Measurements from ENCODE around the gene RASA2.
A peak's percentile ranks its signal among the peaks of the same experiment; 100 is the strongest.
"Not testable (repeated sequence)": the region's sequence is repeated elsewhere in the genome, so short reads cannot be mapped to it uniquely, and the experiment has no call there.

The RASA2 gene

GRCh38 chr3:141498598-141499223 is 11.9 kb downstream of the RASA2 start:
- peak; percentile 85 for DNase-seq

- peak; percentile 10 for DNase-seq
Measured at GRCh38 chr3:141499284-141499683, 12.5 kb downstream of the RASA2 start.

GRCh38 chr3:141499965-141500364 is 13.1 kb downstream of the RASA2 start:
- DNase-seq, result no peak

GRCh38 chr3:141500397-141500796 is 13.6 kb downstream of the RASA2 start:
- DNase-seq, result no peak

DNA sequence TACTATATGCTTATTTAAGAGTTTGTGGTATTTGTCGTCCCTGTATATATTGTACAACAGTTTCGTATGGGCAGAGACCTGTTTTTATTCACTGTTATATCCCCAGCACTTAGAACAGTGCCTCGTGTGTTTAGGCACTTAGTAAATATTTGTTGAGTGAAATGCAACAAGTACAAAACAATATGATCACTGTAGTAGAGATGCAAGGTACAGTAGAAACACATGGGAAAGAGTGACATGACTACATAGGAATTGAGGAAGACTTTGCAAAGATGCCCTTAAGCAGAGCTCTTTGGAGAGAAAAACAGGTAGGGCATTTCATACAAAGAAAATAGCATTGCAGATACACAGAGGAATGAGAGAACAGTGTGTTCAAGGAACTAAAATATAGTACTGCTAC is 18.3 kb downstream of the RASA2 start:
- DNase-seq, result no peak

DNA sequence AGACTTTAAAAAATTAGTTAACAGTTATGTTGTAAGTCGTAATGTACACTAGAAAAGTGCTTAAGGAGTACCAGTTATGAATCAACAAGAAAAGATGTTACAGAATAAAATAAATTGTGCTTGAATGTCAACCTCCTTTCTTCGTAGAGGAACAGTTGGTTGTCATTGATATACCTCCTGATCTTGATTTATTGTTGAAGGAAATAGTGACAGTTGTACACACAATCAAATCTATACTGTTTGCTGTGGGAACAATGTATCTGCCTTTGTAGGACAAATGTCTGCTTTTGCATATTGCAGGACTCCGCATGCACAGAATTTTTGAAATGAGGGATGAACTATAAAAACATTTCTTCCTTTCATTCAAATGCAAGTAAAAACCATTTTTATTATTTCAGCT is 19.2 kb downstream of the RASA2 start:
- DNase-seq, result no peak

DNA sequence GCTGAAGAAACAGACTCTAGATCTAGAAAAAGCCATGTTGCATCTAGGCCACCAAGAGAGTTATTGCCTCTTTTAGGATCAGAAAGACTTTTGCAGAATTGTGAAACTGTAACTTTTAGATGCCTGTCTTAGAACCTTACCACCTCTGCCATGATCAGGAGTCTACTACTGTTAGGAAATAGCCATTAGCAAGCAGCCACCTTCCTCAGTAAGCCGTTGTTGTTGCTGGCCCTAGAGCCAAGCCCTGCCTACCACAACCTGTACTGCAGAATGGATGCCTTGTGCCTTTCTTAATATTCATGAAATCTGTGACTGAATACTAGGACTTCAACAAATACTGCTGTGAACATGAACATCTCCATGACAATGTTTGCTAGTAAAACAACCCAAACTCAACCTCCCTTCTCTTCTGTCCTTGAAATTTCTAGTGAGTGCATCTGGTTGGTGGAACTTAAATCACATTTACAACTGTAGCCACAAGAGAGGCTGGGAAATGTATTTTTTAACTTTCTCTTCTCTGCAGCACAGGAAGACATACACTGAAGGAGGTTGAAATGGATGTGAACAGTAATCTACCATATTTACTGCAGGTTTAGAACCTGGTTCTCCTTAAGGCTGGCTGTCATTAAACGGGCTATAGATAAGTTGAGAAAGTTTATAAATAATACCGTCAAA is 20.7 kb downstream of the RASA2 start:
- no peak for DNase-seq

DNA sequence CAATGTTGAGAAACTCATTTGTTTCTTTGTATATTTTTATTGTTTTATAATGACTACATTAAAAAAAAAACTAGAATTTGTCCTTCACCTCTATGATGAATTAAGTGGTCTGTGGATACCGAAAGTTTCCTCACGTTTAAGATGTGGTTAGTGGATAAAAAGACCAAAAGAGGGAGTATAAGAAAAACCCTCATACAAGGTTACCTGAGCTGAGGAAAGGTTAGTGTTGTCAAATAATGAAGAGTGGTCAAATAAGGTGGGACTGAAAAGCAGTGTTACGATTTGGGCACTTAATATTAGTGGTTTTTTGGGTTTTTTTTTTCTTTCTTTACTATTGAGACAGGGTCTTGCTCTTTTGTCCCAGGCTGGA is 21.2 kb downstream of the RASA2 start:
- DNase-seq, result no peak

- no peak for DNase-seq
Measured at GRCh38 chr3:141511361-141511760, 24.5 kb downstream of the RASA2 start.

GRCh38 chr3:141514382-141514781 is 27.6 kb downstream of the RASA2 start:
- no peak for DNase-seq

DNA sequence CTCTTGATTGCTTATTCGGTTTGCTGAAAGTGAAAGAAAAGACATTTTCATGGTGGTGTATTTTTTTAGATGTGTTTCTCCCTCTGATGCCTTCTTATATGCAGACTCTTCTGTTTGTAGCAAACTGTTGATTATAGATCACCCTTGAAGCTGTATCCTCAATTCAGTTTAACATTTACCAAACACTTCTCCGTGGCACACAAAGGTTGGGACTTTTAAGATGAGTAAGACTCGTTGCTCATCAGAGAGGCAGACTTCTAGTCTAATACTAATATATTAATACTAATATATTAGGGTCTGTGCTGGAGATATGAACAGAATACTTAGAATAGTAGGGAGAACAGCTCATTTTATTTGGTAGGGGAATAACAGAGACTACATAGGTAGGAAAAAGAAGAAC is 32.8 kb downstream of the RASA2 start:
- DNase-seq, result no peak

DNA sequence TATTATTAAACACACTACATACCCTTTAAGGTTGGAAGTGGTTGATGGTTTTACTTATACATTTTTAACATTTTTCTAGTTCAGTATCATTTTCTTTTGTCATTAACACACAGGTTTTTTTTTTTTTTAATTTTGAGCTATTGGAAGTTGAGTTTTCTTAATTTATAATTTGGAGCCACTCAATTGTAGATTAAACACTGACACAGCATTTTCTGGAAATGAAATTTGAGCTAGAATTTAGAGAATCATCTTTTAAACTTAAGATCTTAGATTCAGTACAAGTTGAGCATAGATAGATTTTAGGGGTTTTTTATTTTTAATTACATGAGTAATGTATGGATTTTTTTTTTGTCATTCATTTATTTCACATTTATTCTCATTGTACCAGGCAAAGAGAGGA is 35.0 kb downstream of the RASA2 start:
- DNase-seq, result no peak

GRCh38 chr3:141523615-141524375 is 37.0 kb downstream of the RASA2 start:
- no peak for DNase-seq

DNA sequence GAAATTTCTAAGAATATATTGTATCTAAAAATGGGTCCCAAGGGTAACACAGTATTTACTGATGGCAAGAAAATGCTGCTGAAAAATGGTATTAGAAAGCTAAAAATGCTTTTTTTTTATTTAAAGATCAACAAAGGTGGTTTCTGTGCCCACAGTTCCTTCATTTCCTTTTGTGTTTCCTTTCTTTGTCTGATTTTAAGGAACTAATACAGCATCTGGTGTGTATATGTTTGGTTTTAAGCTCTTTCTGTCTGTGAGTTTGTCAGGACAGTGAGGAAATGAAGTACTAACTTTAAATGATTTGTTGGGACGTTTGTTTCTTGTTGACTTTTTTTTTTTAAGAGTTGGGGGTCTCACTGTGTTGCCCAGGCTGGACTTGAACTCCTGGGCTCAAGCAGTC is 38.2 kb downstream of the RASA2 start:
- DNase-seq, result no peak

- no peak for DNase-seq
Measured at GRCh38 chr3:141525814-141526213, 39.0 kb downstream of the RASA2 start.

GRCh38 chr3:141526709-141527108 is 39.9 kb downstream of the RASA2 start:
- no peak for DNase-seq

DNA sequence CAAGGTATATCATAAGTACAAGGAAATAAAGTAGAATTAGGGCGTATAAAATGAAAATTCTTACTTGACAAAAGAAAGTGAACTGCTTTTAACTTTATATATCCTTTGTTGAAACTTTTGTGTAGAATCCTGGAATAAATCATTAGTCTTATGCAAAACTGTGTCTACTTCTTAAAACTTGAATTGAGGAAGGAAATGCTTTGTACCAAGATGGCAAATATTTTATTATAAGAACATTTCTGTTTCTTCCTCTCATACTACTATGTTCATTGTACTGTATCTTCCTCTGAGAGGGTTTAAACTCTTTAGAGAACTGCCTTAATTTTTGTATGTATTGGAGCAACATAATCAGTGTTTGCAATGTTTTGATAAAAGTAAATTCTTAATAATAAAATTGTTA is 42.0 kb downstream of the RASA2 start:
- no peak for DNase-seq

DNA sequence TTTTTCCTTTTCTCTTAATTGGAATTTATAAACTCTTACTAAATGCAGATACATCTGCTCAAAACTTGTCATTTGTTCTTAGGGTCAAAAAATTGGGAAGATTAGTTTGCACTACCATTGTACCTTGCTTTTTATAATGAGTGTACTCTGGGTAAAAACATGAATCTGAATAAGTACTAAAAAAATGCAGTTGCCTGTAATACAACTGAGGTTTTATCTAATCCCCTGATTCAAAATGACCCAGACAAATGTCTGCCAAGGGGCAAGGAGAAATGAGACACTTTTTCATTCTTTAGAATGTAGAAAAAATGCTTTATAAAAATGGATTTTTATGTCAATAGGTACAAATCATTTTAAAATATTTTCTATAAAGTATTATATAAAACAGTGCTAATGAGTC is 42.4 kb downstream of the RASA2 start:
- DNase-seq, result no peak

GRCh38 chr3:141529717-141530414 is 43.0 kb downstream of the RASA2 start:
- DNase-seq, result peak; percentile 24

GRCh38 chr3:141530415-141530768 is 43.6 kb downstream of the RASA2 start:
- no peak for DNase-seq

GRCh38 chr3:141532609-141533008 is 45.8 kb downstream of the RASA2 start:
- no peak for DNase-seq

DNA sequence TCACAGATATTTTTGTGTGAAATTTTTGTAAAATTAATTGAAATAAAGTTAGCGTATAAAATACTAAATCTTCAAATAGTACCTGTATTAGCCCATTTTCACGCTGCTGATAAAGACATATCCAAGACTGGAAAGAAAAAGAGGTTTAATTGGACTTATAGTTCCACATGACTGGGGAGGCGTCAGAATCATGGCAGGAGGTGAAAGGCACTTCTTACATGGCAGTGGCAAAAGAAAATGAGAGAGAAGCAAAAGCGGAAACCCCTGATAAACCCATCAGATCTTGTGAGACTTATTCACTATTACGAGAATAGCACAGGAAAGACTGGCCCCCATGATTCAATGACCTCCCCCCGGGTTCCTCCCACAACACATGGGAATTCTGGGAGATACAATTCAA is 49.2 kb downstream of the RASA2 start:
- not testable (repeated sequence) for DNase-seq

GRCh38 chr3:141537856-141538255 is 51.0 kb downstream of the RASA2 start:
- DNase-seq, result no peak
